K562 (cell line): ENCODE data around the gene CSNK2A1. TPM values are rescaled to one million over a fixed set of nuclear protein-coding genes. Genes with fewer than 3 reads are reported as not detected.
A peak's percentile ranks its signal among the peaks of the same experiment; 100 is the strongest.

ENCODE experiments used
- ATAC-seq: fragments of 200-7000 bp; cut with Tn5 transposase; 3 replicates; pipeline ENCODE4 v1.9.1; 2020; ENCODE audit warnings: moderate library complexity
- BruUV-seq: library from RNA; stranded (reverse); fragments of 400-500 nt; replicated peaks from 2 replicates; lab custom pipeline; 2021; lab: Mats Ljungman, UMichigan
- CTCF ChIA-PET: fragments of 300-600 bp; formaldehyde crosslinking; extraction: SDS; loops from one replicate; lab custom pipeline; 2021; ENCODE audit warnings: low intra/inter-chr PET ratio; lab: Yijun Ruan, JAX
- POLR2A ChIA-PET: fragments of 300-600, 350-650 bp; sonication (Branson Sonifier 250); formaldehyde crosslinking; extraction: SDS; loops from one replicate; lab custom pipeline; 2021; ENCODE audit warnings: antibody characterized with exemption, inconsistent platforms; lab: Yijun Ruan, JAX
- DNase-seq, 4 experiments: peaks; one replicate each; pipeline versions ENCODE4 v3.0.0 to v3.0.0-alpha.2; 2011 to 2018; ENCODE audit warnings: low spot score in 3 of 4, mixed read lengths in 3 of 4; ENCODE audit errors: extremely low read depth in 1 of 4
- FAIRE-seq: peaks from 2 replicates; lab custom pipeline; 2011; peaks lifted over from hg19 to GRCh38; lab: Jason Lieb, UNC
- H2AFZ ChIP-seq: 2 replicates; pipeline ENCODE4 v1.6.0; 2011; ENCODE audit warnings: low read depth, low read length, control low read depth, inconsistent platforms
- H3K27ac ChIP-seq: fragments of 200-600 bp; 3 replicates; pipeline ENCODE4 v1.8.0; 2011; ENCODE audit warnings: low read depth, mild to moderate bottlenecking, control low read depth, inconsistent platforms, low read length, moderate library complexity, mixed read lengths; ENCODE audit errors: extremely low read depth
- H3K27me3 ChIP-seq, 2 experiments: fragments of 300-600 bp in 1 of 2; 2 replicates in 1 of 2; 3 replicates in 1 of 2; pipeline versions ENCODE4 v1.6.0 to v1.8.0; 2011; ENCODE audit warnings: inconsistent platforms in 2 of 2, low read length in 2 of 2, mild to moderate bottlenecking in 1 of 2, mixed read lengths in 1 of 2, moderate library complexity in 1 of 2; ENCODE audit not compliant: control insufficient read depth in 2 of 2, insufficient read depth in 2 of 2
- H3K36me3 ChIP-seq: fragments of 300-600 bp; 3 replicates; pipeline ENCODE4 v1.8.0; 2011; ENCODE audit warnings: mild to moderate bottlenecking, low read length, inconsistent platforms; ENCODE audit not compliant: control insufficient read depth, insufficient read depth
- H3K4me1 ChIP-seq, 2 experiments: fragments of 200-600 bp in 1 of 2; replicated peaks in 1 of 2; 2 replicates in 1 of 2; 3 replicates in 1 of 2; pipeline versions ENCODE4 v1.5.1 to v1.8.0; 2011; ENCODE audit warnings: inconsistent platforms in 2 of 2, low read length in 2 of 2, mild to moderate bottlenecking in 1 of 2, mixed read lengths in 1 of 2, moderate library complexity in 1 of 2; ENCODE audit not compliant: control insufficient read depth in 2 of 2, insufficient read depth in 2 of 2
- H3K4me2 ChIP-seq: 2 replicates; pipeline ENCODE4 v1.6.1; 2011; ENCODE audit warnings: low read length, control low read depth, inconsistent platforms, mixed read lengths; ENCODE audit not compliant: insufficient read depth
- H3K4me3 ChIP-seq: fragments of 200-600 bp; sonication (generic), shearing (Covaris generic); 2 replicates; pipeline ENCODE4 v1.5.1; 2016; ENCODE audit warnings: control low read depth, inconsistent platforms
- H3K79me2 ChIP-seq: fragments of 200-600 bp; 3 replicates; pipeline ENCODE4 v1.8.0; 2011; ENCODE audit warnings: low read length, inconsistent platforms; ENCODE audit not compliant: control insufficient read depth, insufficient read depth
- H3K9ac ChIP-seq, 2 experiments: 2 replicates each; pipeline versions ENCODE4 v1.6.0 to v1.6.1; 2011; ENCODE audit warnings: low read depth in 2 of 2, low read length in 2 of 2, control low read depth in 1 of 2, inconsistent platforms in 1 of 2, mild to moderate bottlenecking in 1 of 2, mixed read lengths in 1 of 2; ENCODE audit not compliant: insufficient read depth in 1 of 2
- H3K9me1 ChIP-seq: one replicate; pipeline ENCODE4 v1.6.0; 2011; ENCODE audit warnings: inconsistent platforms, mild to moderate bottlenecking, low read length, moderate library complexity; ENCODE audit not compliant: control insufficient read depth, insufficient read depth
- H3K9me3 ChIP-seq: replicated peaks from 2 replicates; pipeline ENCODE4 v1.5.1; 2011; ENCODE audit warnings: low read depth, low read length, inconsistent platforms; ENCODE audit not compliant: control insufficient read depth, insufficient read depth
- H4K20me1 ChIP-seq: replicated peaks from 2 replicates; pipeline ENCODE4 v1.6.1; 2011; ENCODE audit warnings: low read length, inconsistent platforms, mixed read lengths; ENCODE audit not compliant: control insufficient read depth, insufficient read depth
- BMI1 ChIP-seq: fragments of 150-350 bp; IDR thresholded peaks from 2 replicates; pipeline ENCODE4 v1.6.1; 2014; ENCODE audit warnings: low read length
- BRF2 ChIP-seq: IDR thresholded peaks from 3 replicates; pipeline ENCODE4 v1.6.1; 2011; ENCODE audit warnings: borderline replicate concordance, mild to moderate bottlenecking; ENCODE audit not compliant: insufficient read length, insufficient read depth
- CGGBP1 ChIP-seq: fragments of 250-450 bp; sonication (Bioruptor Pico); IDR thresholded peaks from 2 replicates; pipeline ENCODE4 v1.9.0; 2021; ENCODE audit warnings: mild to moderate bottlenecking
- HDAC8 ChIP-seq: fragments of 450-650 bp; IDR thresholded peaks from 2 replicates; pipeline ENCODE4 v1.6.1; 2016; ENCODE audit warnings: mild to moderate bottlenecking, missing genetic modification characterization, moderate library complexity, missing compliant biosample characterization
- MYC ChIP-seq, 2 experiments: fragments of 250-450 bp in 1 of 2; sonication (Bioruptor Pico) in 1 of 2; IDR thresholded peaks; 2 replicates each; pipeline versions ENCODE4 v1.5.1 to v1.6.1; 2012 to 2021; ENCODE audit warnings: low read depth in 2 of 2, borderline replicate concordance in 1 of 2, improper control_type of control experiment in 1 of 2, low read length in 1 of 2, mild to moderate bottlenecking in 1 of 2, moderate library complexity in 1 of 2
- NCOR1 ChIP-seq: fragments of 450-650 bp; IDR thresholded peaks from 2 replicates; pipeline ENCODE4 v1.6.1; 2016; ENCODE audit warnings: mild to moderate bottlenecking, moderate library complexity
- NR3C1 ChIP-seq: sonication (generic); formaldehyde crosslinking; IDR thresholded peaks from 2 replicates; pipeline ENCODE4 v1.8.1; 2022; ENCODE audit warnings: missing genetic modification reagents
- POLR3A ChIP-seq: IDR thresholded peaks from 2 replicates; pipeline ENCODE4 v1.6.1; 2011; ENCODE audit warnings: borderline replicate concordance, mild to moderate bottlenecking, moderate library complexity; ENCODE audit not compliant: insufficient read length, insufficient read depth; ENCODE audit errors: extremely low read depth
- RBM15 ChIP-seq: fragments of 200-400 bp; formaldehyde crosslinking; IDR thresholded peaks from 2 replicates; pipeline ENCODE4 v1.6.1; 2018; ENCODE audit warnings: mild to moderate bottlenecking, low read length, moderate library complexity; ENCODE audit not compliant: insufficient read depth
- SP2 ChIP-seq: IDR thresholded peaks from 2 replicates; pipeline ENCODE4 v1.6.1; 2011; ENCODE audit warnings: mild to moderate bottlenecking, low read depth, low read length, moderate library complexity; ENCODE audit not compliant: poor library complexity, severe bottlenecking; ENCODE audit errors: extremely low read depth
- STAT5A ChIP-seq: IDR thresholded peaks from 2 replicates; pipeline ENCODE4 v1.6.1; 2012; ENCODE audit warnings: low read length, inconsistent platforms, borderline replicate concordance
- TAF9B ChIP-seq: fragments of 450-650 bp; IDR thresholded peaks from 2 replicates; pipeline ENCODE4 v1.6.1; 2018; ENCODE audit warnings: mild to moderate bottlenecking; ENCODE audit not compliant: partially characterized antibody
- ZNF354B ChIP-seq: fragments of 250-450 bp; sonication (Bioruptor Pico); IDR thresholded peaks from 2 replicates; pipeline ENCODE4 v1.4.0; 2020
- ZNF507 ChIP-seq: conservative IDR thresholded peaks from 2 replicates; pipeline ENCODE4 v1.6.1; 2017; ENCODE audit warnings: missing genetic modification characterization, missing compliant biosample characterization
- ZNF717 ChIP-seq: fragments of 250-450 bp; sonication (Bioruptor Pico); IDR thresholded peaks from 2 replicates; pipeline ENCODE4 v1.5.0; 2021
- WGBS: fragments of 100-300 bp; shearing (Covaris generic); methylation state at CpG from one replicate; pipeline ENCODE4 v1.1.6; 2016; ENCODE audit warnings: low coverage, mixed read lengths; ENCODE audit not compliant: insufficient coverage; ENCODE audit errors: missing lambda C conversion rate; 5-methylcytosine and 5-hydroxymethylcytosine counted together
- in situ Hi-C: fragments of 300-500 bp; cut with MboI; formaldehyde crosslinking; loops from 4 replicates; pipeline ENCODE4 v1.15.0; 2018; ENCODE audit warnings: inconsistent platforms, mixed read lengths
- intact Hi-C: fragments of 100-400 bp; cut with micrococcal nuclease; formaldehyde crosslinking; loops from 2 replicates; pipeline ENCODE4 v1.14.2; 2022
- polyA plus RNA-seq, 8 experiments: library from polyadenylated mRNA; depleted of rRNA in 4 of 8; stranded (reverse) in 5 of 8; unstranded in 3 of 8; fragments of >200 nt; fragmentation: Nextera tagmentation in 2 of 8; fragmentation: Illumina TruSeq in 1 of 8; extraction: Ambion mirVana in 2 of 8; extraction: Trizol in 1 of 8; gene quantifications; 2 replicates each; pipeline versions ENCODE4 v1.2.1 to v1.2.3, GENCODE V29; 2011 to 2014; ENCODE audit warnings: inconsistent platforms in 1 of 8, missing spikeins in 1 of 8
- total RNA-seq, 7 experiments: library from RNA; depleted of rRNA in 6 of 7; stranded (reverse); fragments of >200 nt in 6 of 7; fragmentation: Illumina TruSeq in 2 of 7; extraction: Trizol in 2 of 7; gene quantifications; 2 replicates each; pipeline versions ENCODE4 v1.2.1 to v1.2.3, GENCODE V29; 2011 to 2021; ENCODE audit warnings: low replicate concordance in 1 of 7

CSNK2A1 gene
- total and polyA plus RNA-seq, 9 of the 15 experiments (the other 6 are each of a cell fraction or from before 2014, with no cell fraction given), result 71.0 to 251 (median 103) TPM

- Histone ChIP-seq H4K20me1 (peaks cover 13% of the 10 kb centered on the region; the same call in 1 of the 2 replicates), H3K4me1 (peaks cover 0 to 3% of the 10 kb centered on the region in 2 experiments; a peak in 2 of 5 replicates)
- CTCF ChIA-PET, result no interaction called here
These were observed 21.7 kb downstream of the CSNK2A1 start for GRCh38 chr20:521860-522259.

GRCh38 chr20:519999-520398 is 23.6 kb downstream of the CSNK2A1 start:
- Histone ChIP-seq H3K27ac (no peak overlapping the region), H3K4me1 (peaks cover 0 to 13% of the 10 kb centered on the region in 2 experiments; a peak in 4 of 5 replicates), H2AFZ (no peak overlapping the region), H3K79me2 (peaks cover 94% of the 10 kb centered on the region), H4K20me1 (peaks cover 23% of the 10 kb centered on the region), H3K4me2 (no peak overlapping the region), H3K9me1 (no peaks in the 10 kb centered on the region), H3K9ac (no peak overlapping the region), H3K4me3 (no peak overlapping the region), H3K36me3 (peaks cover 62% of the 10 kb centered on the region; the same call in 2 of the 3 replicates), H3K27me3 (no peaks in the 10 kb centered on the region), H3K9me3 (no peaks in the 10 kb centered on the region; the same call in 1 of the 2 replicates)
- no peak for FAIRE-seq
- ChIA-PET CTCF (no interaction called here), POLR2A (interaction anchor here (1.0 kb wide), 1 partner anchor 9 kb away, joined by 4 read pairs; no protein-coding TSS in a partner anchor)
- in situ Hi-C loops (no loop called here), intact Hi-C loops (no loop called here)
- no TSS peak for BruUV-seq
- ATAC-seq, result no peak
- no peak for DNase-seq
- TF ChIP-seq ZNF354B (CRISPR knock-in tag), result 0 out of 2 replicates have a peak, but pooled peaks have one; percentile 40
- TF ChIP-seq NR3C1 (CRISPR knock-in tag), result no peak
- no peak for TF ChIP-seq BMI1
- no peak for TF ChIP-seq RBM15
- no peak for TF ChIP-seq ZNF717 (CRISPR knock-in tag)
- TF ChIP-seq POLR3A, result no peak
- no peak for TF ChIP-seq HDAC8 (tag)
- peak; percentile 97 for TF ChIP-seq ZNF507 (tag)
- TF ChIP-seq TAF9B, result no peak
- TF ChIP-seq CGGBP1 (CRISPR knock-in tag), result no peak
- TF ChIP-seq SP2, result no peak
- TF ChIP-seq BRF2, result no peak
- TF ChIP-seq STAT5A, result no peak
- TF ChIP-seq MYC (IDR thresholded peaks at IDR 0.05; ENCODE audit: low read depth, low read length), result no peak
- TF ChIP-seq MYC (CRISPR knock-in tag; IDR thresholded peaks at IDR 0.05; ENCODE audit: borderline replicate concordance, low read depth), result no peak

More at GRCh38 chr20:521860-522259, 21.7 kb downstream of the CSNK2A1 start:
- no peaks in the 10 kb centered on the region; the same call in 1 of the 2 replicates for H3K9me3 ChIP-seq
- FAIRE-seq, result peak; percentile 29
- peaks cover 89% of the 10 kb centered on the region for H3K79me2 ChIP-seq
- peaks cover 61% of the 10 kb centered on the region; the same call in 2 of the 3 replicates for H3K36me3 ChIP-seq
- intact Hi-C loops (no loop called here), in situ Hi-C loops (no loop called here)
- no TSS peak for BruUV-seq
- H3K27me3 ChIP-seq, result no peaks in the 10 kb centered on the region
- H3K4me2 ChIP-seq, result no peak overlapping the region
- no peak overlapping the region for H3K9ac ChIP-seq
- H3K27ac ChIP-seq, result no peak overlapping the region
- no peaks in the 10 kb centered on the region for H3K9me1 ChIP-seq
- no peak for DNase-seq
- H3K4me3 ChIP-seq, result no peak overlapping the region
- no peak for ATAC-seq
- 100% methylated on average over 2 of the region's 4 CpGs for WGBS
- POLR2A ChIA-PET, result interaction anchor here (1.2 kb wide), 1 partner anchor 10 kb away, joined by 3 read pairs; no protein-coding TSS in a partner anchor
- no peak overlapping the region for H2AFZ ChIP-seq
- no peak for TF ChIP-seq NCOR1
